Astrocyte of the hippocampus (primary cell): ENCODE measurements around the gene COPS7A.

ENCODE experiments used
- DNase-seq: peaks from one replicate; pipeline ENCODE4 v3.0.0; 2011; ENCODE audit warnings: low read depth, low spot score

COPS7A gene

GRCh38 chr12:6769666-6770065 lies 45.8 kb downstream of the COPS7A start:
- no peak for DNase-seq

DNA sequence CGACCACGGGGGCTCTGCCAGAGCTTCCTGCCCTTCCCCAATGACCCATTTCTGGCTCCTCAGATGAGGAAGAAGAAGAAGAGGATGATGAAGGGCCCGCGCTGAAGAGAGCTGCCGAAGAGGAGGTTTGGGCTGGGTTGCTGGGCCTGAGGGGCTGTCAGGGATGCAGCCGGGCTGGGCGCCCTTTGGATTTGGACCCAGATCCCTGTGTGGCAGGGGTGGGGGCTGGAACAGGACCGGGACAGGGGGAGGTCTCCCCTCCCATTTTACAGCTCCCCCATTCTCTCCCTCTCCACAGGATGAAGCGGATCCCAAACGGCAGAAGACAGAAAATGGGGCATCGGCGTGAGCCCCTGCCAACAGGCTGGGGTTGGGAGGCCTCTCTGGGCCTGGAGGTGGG lies 46.2 kb downstream of the COPS7A start:
- DNase-seq: no peak

DNA sequence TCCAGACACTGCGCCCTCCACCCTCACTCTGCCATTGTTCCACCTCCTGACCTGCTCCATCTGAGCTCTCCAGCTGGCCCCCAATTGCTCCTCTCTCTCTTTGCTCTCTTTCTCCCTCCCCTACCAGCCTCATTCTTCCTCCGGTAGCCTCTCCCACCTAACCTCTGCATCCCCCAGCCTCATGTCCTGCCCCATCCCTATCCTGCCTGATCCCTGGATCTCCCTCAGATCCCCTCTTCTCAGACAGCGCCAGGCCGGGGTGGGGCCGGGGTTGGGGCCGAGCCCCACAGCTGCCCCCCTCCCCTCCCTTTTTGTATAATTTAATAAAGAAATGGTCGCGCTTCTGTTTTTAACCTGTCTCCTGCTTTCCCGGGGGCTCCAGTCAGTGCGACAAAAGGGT lies 46.8 kb downstream of the COPS7A start:
- DNase-seq: no peak

- DNase-seq: no peak
Observed at GRCh38 chr12:6771091-6771495, 47.2 kb downstream of the COPS7A start.

- no peak for DNase-seq
Observed at GRCh38 chr12:6771509-6772330, 47.9 kb downstream of the COPS7A start.

- no peak for DNase-seq
Observed at GRCh38 chr12:6772331-6772695, 48.5 kb downstream of the COPS7A start, which contains the start of gene LAG3. LAG3 (plus strand) TSS chr12:6772520; CDS start chr12:6772853, 333 bp downstream.

GRCh38 chr12:6772726-6773589 lies 49.1 kb downstream of the COPS7A start:
- DNase-seq: no peak

DNA sequence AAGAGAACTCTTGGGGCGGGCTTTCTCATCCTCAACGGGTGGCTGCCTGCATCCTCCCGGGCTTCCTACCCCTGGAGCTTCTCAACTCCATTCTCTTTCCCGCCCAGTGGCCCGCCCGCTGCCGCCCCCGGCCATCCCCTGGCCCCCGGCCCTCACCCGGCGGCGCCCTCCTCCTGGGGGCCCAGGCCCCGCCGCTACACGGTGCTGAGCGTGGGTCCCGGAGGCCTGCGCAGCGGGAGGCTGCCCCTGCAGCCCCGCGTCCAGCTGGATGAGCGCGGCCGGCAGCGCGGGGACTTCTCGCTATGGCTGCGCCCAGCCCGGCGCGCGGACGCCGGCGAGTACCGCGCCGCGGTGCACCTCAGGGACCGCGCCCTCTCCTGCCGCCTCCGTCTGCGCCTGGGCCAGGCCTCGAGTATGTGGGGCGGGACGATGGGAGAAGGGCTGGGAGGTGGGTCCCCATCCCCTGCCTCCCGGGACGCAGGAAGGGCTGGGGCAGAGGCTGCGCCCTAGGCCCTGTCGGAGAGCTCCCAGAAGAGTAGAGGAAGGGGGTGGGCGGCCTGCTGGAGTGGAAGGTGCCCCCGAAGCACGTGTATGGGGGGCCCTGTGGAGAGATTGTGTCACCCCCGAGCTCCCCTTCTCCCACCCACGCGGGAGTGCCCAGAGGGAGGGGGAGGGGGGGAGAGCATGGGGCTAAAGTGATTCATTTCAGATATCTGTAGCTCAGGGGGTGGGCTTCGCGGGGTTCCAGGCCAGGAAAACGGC lies 49.9 kb downstream of the COPS7A start:
- peak; percentile 41 for DNase-seq

GRCh38 chr12:6774499-6775062 lies 50.7 kb downstream of the COPS7A start:
- DNase-seq: no peak

DNA sequence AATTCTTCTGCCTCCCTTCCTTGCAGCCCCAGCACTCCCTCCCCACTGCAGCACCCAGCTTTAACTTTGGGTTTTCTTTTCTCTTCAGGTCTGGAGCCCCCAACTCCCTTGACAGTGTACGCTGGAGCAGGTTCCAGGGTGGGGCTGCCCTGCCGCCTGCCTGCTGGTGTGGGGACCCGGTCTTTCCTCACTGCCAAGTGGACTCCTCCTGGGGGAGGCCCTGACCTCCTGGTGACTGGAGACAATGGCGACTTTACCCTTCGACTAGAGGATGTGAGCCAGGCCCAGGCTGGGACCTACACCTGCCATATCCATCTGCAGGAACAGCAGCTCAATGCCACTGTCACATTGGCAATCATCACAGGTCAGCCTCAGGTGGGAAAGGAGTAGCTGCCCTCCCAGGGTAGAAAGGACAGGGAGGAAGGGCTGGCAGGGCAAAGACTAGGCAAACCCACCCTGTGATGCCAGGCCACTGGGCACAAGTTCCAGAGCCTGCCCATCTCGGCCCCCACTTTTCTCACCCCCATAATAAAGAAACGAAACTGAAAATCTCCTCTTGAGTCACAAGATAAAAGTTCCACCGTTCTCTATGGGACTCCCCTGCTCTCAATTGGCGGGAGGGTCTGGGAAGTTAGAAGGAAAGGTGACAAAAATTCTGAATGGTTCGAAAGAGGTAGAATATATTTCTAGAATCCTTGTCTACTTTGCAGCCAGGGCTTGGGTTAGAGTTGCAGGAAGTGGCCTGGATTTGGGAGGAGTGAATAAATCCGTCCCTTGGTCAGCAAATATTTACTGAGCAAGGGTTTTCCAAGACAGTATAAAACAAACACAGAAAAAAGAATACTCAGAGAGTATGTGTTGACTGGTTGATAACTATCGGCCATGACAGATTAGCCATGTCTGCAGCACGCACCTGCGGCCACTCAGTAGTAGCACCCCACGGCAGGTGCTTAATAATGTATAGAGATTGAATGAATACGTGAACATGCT lies 51.6 kb downstream of the COPS7A start:
- DNase-seq: no peak

- DNase-seq: no peak
Observed at GRCh38 chr12:6777386-6777785, 53.5 kb downstream of the COPS7A start.

DNA sequence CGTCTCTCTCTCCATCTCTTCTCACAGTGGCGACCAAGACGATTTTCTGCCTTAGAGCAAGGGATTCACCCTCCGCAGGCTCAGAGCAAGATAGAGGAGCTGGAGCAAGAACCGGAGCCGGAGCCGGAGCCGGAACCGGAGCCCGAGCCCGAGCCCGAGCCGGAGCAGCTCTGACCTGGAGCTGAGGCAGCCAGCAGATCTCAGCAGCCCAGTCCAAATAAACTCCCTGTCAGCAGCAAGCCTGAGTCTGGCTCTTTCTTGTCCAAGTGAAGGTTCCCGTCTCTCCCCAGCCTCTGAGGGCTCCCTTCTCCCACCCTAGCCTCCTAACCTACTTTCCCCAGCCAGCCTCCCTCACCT lies 54.3 kb downstream of the COPS7A start:
- DNase-seq: peak; percentile 42

DNA sequence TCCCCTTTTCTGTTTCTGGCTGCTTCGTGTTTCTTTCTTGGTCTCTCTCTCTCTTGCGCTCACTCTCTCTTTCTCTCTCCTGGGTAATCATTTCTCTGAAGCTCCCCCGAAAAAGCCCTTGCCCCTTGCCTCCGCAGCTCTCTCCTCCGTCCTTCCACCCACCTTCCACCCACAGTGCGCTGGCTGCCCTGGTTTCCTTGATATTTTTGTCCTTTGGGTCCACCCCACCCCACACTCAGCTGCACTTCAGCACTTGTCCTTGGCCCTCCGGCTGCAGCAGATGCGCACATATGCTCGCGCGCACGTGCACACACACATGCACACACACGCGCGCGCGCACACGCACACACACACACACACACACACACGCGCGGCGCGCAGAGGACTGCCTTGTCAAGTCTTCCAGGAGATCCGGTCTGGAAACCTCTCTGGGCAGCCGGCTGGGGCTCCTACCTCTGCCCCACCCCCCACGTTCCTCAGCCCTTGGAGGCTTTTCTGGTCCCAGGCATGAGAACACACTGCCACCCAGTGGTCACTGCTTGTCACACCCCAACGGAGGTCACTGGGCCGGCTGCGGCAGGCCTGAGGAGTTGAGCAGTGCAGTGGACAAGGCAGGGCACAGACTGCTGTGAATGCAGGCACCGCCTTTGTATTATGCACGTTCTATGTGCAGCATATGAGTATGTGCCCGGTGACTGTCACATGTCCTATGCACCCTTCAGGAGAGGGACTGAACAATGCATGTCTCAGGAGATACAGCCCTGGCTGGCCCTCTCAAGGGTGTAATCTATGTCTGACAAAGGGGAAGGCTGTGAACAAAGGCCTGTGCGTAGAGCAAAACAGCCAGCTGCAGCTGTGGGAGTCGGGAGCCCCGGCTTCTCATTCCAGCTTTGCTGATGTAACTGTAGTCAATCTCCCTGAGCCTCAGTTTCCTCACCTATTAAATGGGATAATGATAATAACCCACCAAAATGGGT lies 55.0 kb downstream of the COPS7A start:
- peak; percentile 97 for DNase-seq

GRCh38 chr12:6779708-6780432 lies 56.0 kb downstream of the COPS7A start:
- no peak for DNase-seq

DNA sequence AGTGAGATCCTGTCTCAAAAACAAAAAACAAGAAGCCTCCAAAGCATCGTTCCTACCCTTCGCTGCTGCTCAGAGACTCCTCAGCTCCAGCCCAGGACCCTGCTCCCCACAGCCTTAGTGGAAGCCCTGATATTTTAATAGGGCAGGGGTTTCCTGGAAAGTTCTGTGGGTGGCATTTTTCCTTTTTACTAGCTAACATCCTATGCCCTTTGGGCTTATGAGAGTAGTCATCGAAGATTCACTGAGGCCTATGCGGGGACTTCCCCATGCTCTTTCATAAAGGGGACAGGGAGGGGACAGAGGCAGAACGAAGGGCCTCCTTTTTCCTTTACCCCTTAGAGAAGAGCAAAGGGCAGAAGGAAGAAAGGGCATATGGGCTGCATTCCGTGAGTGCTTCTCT lies 56.7 kb downstream of the COPS7A start:
- no peak for DNase-seq
